Stomach (tissue), 9 donors: Measurements from ENCODE around the gene CHRNA10. TPM values are rescaled to one million over a fixed set of nuclear protein-coding genes. Genes with fewer than 3 reads are reported as not detected.

Experiments used
- DNase-seq, 2 donors: peaks; one replicate each; pipeline versions ENCODE4 v3.0.0 to v3.0.0-alpha.2; 2013 to 2019
- H3K27ac ChIP-seq, 5 donors: fragments of 200-600 bp in 4 of 5; sonication (generic) in 4 of 5; one replicate each; pipeline ENCODE4 v1.5.1; 2013 to 2019; ENCODE audit warnings: mild to moderate bottlenecking in 1 of 5, moderate library complexity in 1 of 5
- H3K27me3 ChIP-seq, 3 donors: fragments of 200-600 bp; sonication (generic); one replicate each; pipeline ENCODE4 v1.5.1; 2017 to 2019; ENCODE audit warnings: mixed run types in 1 of 3
- H3K36me3 ChIP-seq, 4 donors: fragments of 200-600 bp; sonication (generic); 1 replicate in 3 of 4; 2 replicates in 1 of 4; pipeline ENCODE4 v1.5.1; 2016 to 2019
- H3K4me1 ChIP-seq, 4 donors: fragments of 200-600 bp; sonication (generic); one replicate each; pipeline ENCODE4 v1.5.1; 2016 to 2019
- H3K4me3 ChIP-seq, 4 donors: fragments of 200-600 bp; sonication (generic) in 3 of 4; one replicate each; pipeline ENCODE4 v1.5.1; 2016 to 2019; ENCODE audit warnings: mild to moderate bottlenecking in 1 of 4
- H3K9me3 ChIP-seq, 4 donors: fragments of 200-600 bp; sonication (generic); one replicate each; pipeline ENCODE4 v1.5.1; 2016 to 2019
- CTCF ChIP-seq, 7 experiments: fragments of 450-650 bp in 4 of 7; fragments of 200-600 bp in 3 of 7; sonication (generic) in 3 of 7; IDR thresholded peaks; one replicate each; pipeline ENCODE4 v1.5.1; 2016 to 2019; ENCODE audit warnings: antibody characterized with exemption in 7 of 7, control low read depth in 2 of 7, mild to moderate bottlenecking in 1 of 7
- EP300 ChIP-seq: sonication (generic); formaldehyde crosslinking; IDR thresholded peaks from one replicate; pipeline ENCODE4 v1.6.1; 2017; ENCODE audit warnings: antibody characterized with exemption
- POLR2A ChIP-seq, 4 donors: fragments of 450-650 bp; IDR thresholded peaks; one replicate each; pipeline ENCODE4 v1.6.1; 2016; ENCODE audit warnings: antibody characterized with exemption in 4 of 4, control low read depth in 2 of 4, mild to moderate bottlenecking in 1 of 4, moderate library complexity in 1 of 4
- POLR2AphosphoS5 ChIP-seq, 3 donors: sonication (generic); formaldehyde crosslinking; IDR thresholded peaks; one replicate each; pipeline ENCODE4 v1.6.1; 2016; ENCODE audit warnings: antibody characterized with exemption in 3 of 3
- WGBS, 5 donors: extraction: QIAGEN DNeasy Blood & Tissue Kit in 3 of 5; methylation state at CpG; one replicate each; pipeline versions ENCODE4 v1.1.5 to v1.1.7; 2013 to 2018; 5-methylcytosine and 5-hydroxymethylcytosine counted together
- intact Hi-C: fragments of 100-400 bp; cut with DNase I; formaldehyde crosslinking; loops from one replicate; pipeline ENCODE4 v1.15.1; 2023; ENCODE audit warnings: low total_unique reads
- polyA plus RNA-seq, 3 donors: library from polyadenylated mRNA; stranded (reverse); fragments of 200-250 nt; gene quantifications; one replicate each; pipeline ENCODE4 v1.2.3, GENCODE V29; 2013
- total RNA-seq, 5 donors: library from RNA; depleted of rRNA; stranded (reverse); fragments of >200 nt; gene quantifications; one replicate each; pipeline versions ENCODE4 v1.1.0 to v1.2.3, GENCODE V29; 2014 to 2016
- donor health status: healthy with polysubstance abuse.
- donor health status: Bipolar disorder and iron deficiency.
- donor health status: healthy.

CHRNA10 gene
- total and polyA plus RNA-seq, 8 donors, result 0.18 to 22.6 (median 1.1) TPM; not detected in 2

DNA sequence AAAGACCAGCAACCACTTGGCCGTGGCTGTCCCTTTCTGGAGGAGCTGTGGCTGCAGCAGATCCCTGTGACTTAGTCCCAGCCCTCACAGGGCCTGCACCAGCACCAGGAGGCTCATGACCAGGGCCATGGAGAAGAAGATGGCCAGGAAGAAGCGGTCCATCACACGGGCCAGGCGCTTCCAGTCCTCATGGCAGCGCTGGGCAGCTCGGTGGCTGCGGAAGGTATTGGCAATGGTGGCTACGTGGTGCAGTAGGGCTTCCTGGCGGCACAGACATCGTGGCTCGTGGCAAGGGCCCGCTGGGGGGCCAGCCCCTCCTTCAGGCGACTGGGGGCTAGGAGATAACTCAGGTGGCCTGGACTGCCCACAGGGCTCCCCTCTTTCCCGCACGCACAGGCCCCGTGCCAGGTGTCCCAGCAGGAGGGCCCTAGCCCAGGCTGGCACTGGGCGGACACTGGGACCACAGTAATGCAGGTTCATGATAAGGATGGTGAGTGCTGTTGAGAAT is 5.1 kb downstream of the CHRNA10 start:
- 92 to 94% (median 93%) methylated on average over 13 to 17 of the region's 17 CpGs for WGBS, 5 donors
- intact Hi-C loops, result no loop called here

DNA sequence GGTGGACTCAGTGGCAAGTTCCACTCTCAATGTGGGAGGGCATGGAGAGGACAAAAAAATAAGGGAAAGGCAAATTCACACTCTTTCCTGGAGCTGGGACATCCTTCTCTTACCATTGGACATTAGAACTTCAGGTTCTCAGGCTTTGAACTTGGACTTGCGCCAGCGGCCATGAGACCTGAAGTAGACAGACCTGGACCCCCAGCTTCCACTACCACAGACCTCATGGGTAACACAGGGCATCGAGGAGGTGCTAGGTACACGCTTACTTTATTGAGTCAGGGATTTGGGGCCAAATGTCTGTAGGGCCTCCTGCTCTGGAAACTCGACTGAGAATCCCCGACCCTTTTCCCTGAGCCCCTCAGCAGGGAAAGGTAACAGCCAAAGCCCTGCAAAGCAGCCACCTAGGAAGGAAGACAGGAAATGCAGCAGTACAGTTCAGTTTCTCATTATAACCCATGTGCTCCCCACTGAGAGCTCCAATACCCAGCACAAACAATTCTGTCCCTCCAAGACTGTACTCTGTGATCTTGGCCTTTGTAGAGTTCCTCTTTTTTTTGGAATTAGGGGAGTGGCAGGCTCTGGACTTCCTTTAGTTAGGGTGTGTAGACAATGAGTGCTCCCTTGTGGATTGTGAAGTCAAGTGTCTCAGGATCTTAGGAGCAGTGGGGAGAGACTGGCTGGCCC is 5.7 kb downstream of the CHRNA10 start:
- 79 to 96% (median 94%) methylated on average over 6 of the region's 6 CpGs for WGBS, 5 donors
- Histone ChIP-seq H3K4me1 (no peaks in the 10 kb centered on the region), H3K27me3 (no peaks in the 10 kb centered on the region), H3K36me3 (peaks cover 36 to 67% (median 62%) of the 10 kb centered on the region in 4 donors), H3K9me3 (no peaks in the 10 kb centered on the region), H3K27ac (no peak overlapping the region), H3K4me3 (no peak overlapping the region)
- TF ChIP-seq POLR2A (IDR thresholded peaks at IDR 0.05) (no peak), POLR2AphosphoS5 (IDR thresholded peaks at IDR 0.05) (no peak), CTCF (IDR thresholded peaks at IDR 0.05) (no peak), EP300 (no peak)
- intact Hi-C loops, result no loop called here
- DNase-seq, result no peak

More for the DNA sequence above, 5.1 kb downstream of the CHRNA10 start:
- TF ChIP-seq POLR2A (IDR thresholded peaks at IDR 0.05) (no peak), EP300 (no peak), CTCF (IDR thresholded peaks at IDR 0.05) (no peak), POLR2AphosphoS5 (IDR thresholded peaks at IDR 0.05) (no peak)
- H3K36me3 ChIP-seq, result peaks cover 36 to 72% (median 68%) of the 10 kb centered on the region in 4 donors
- no peak overlapping the region for H3K4me3 ChIP-seq
- no peak overlapping the region for H3K27ac ChIP-seq
- no peaks in the 10 kb centered on the region for H3K4me1 ChIP-seq
- DNase-seq, result no peak
- no peaks in the 10 kb centered on the region for H3K9me3 ChIP-seq
- H3K27me3 ChIP-seq, result no peaks in the 10 kb centered on the region

- 81 to 88% (median 84%) methylated on average over 10 of the region's 10 CpGs for WGBS, 5 donors
- no peaks in the 10 kb centered on the region for H3K4me1 ChIP-seq
- peaks cover 0 to 3% (median 0%) of the 10 kb centered on the region in 3 donors for H3K27me3 ChIP-seq
- no peak for DNase-seq
- peaks cover 34 to 54% (median 49%) of the 10 kb centered on the region in 4 donors for H3K36me3 ChIP-seq
- intact Hi-C loops, result no loop called here
- no peak overlapping the region for H3K4me3 ChIP-seq
- H3K27ac ChIP-seq, result no peak overlapping the region
- TF ChIP-seq POLR2AphosphoS5 (IDR thresholded peaks at IDR 0.05) (no peak), EP300 (no peak), POLR2A (IDR thresholded peaks at IDR 0.05) (no peak), CTCF (IDR thresholded peaks at IDR 0.05) (no peak)
- no peaks in the 10 kb centered on the region for H3K9me3 ChIP-seq
Observed at GRCh38 chr11:3664032-3664630, 7.1 kb downstream of the CHRNA10 start.

DNA sequence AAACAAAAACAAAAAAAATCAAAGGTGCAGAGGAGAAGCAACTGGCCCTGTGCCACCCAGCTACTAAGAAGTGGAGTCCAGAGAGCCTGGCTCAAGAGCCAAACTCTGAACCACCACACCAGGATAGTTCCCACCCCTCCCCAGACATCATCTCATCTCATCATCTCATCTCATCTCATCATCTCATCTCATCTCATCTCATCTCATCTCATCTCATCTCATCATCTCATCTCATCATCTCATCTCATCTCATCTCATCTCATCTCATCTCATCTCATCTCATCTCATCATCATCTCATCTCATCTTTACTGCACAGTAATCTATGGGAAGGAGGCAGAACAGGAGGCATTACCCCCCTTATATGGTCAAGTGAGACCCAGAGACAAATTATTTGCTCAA is 8.3 kb downstream of the CHRNA10 start:
- TF ChIP-seq CTCF (IDR thresholded peaks at IDR 0.05) (no peak), POLR2A (IDR thresholded peaks at IDR 0.05) (no peak), EP300 (no peak), POLR2AphosphoS5 (IDR thresholded peaks at IDR 0.05) (no peak)
- no peaks in the 10 kb centered on the region for H3K9me3 ChIP-seq
- H3K4me3 ChIP-seq, result no peak overlapping the region
- peaks cover 0 to 3% (median 0%) of the 10 kb centered on the region in 3 donors for H3K27me3 ChIP-seq
- peaks cover 23 to 41% (median 36%) of the 10 kb centered on the region in 4 donors for H3K36me3 ChIP-seq
- intact Hi-C loops, result no loop called here
- DNase-seq, result no peak
- H3K4me1 ChIP-seq, result no peaks in the 10 kb centered on the region
- no peak overlapping the region for H3K27ac ChIP-seq
